Cortex of kidney (tissue), 1 donor: ENCODE data around the gene CPAMD8.

ENCODE experiments used
- DNase-seq: peaks from one replicate; lab custom pipeline; 2025; lab: John Stamatoyannopoulos, UW

CPAMD8 gene

DNA sequence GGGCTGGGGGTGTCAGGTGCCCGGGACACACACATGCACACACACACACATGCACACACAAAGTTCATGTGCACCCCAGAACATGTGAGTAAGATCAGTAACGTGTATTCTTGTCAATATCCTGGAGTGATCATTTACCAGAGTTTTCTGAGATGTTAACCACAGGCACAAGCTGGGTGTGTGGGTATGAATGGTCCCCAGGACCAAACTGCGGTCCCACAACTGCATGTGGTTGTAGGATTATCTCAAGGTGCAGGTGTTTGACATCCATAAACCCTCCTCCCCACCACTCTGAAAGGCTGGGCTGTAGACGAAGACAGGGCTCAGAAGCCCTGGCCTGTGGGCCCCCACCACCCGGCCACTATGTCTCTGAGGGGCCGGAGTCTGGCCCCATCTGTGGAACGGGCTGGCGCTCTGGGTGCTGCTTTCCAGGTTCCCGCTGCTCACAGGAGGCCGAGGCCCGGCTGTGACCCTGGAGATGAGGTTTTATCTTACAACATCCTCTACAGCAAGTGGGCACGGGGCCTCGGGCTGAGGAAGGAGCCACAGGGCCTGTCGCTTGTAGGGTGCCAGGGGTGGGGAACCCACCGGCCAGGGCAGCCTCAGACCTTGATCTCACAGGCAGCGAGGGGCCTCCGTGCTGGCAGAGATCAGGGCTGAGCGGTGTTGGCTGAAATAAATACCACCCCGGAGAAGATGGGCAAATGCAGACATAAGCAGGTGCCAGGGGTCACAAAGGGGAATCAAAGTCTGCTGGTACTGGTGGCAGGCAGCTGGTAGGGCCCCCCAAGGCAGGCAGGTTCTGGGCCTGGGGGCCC lies 133.5 kb downstream of the CPAMD8 start:
- DNase-seq, result no peak

DNA sequence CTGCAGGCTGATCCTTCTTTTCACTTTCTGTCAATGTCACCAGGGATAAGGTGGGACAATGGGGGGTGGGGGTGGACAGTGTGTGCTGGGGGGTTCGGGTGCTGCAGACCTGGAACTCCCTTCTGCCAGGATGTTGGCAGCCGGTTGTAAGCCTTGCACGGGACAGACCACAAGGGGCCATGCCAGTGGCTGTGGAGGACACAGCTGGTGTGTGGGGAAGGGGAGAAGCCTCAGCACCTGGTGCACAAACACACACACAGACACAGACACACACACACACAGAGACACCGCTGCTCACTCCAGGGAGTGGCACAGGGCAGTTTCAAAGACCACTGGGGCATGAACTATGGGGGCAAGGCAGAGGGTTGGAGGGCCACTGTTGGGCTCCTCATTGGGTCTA lies 134.2 kb downstream of the CPAMD8 start:
- DNase-seq, result no peak

GRCh38 chr19:16891696-16892382 lies 134.8 kb downstream of the CPAMD8 start:
- no peak for DNase-seq

DNA sequence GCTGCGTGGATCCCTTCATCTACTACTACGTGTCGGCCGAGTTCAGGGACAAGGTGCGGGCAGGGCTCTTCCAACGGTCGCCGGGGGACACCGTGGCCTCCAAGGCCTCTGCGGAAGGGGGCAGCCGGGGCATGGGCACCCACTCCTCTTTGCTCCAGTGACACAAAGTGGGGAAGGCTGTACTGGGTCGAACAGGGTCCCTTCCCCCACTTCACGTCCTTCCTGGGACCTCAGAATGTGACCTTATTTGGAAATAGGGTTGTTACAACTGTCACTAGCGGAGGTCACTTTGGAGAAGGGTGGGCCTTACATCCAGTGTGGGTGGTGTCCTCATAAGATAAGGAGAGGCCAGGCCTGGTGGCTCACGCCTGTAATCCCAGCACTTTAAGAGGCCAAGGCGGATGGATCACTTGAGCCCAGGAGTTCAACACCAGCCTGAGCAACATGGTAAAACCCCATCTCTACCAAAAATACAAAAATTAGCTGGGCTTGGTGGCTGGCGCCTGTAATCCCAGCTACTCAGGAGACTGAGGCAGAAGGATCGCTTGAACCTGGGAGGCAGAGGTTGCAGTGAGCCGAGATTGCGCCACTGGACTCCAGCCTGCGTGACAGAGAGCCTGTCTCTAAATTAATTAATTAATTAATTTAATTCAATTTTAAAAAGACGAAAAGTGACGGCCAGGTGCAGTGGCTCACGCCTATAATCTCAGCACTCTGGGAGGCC lies 136.0 kb downstream of the CPAMD8 start:
- DNase-seq, result no peak

DNA sequence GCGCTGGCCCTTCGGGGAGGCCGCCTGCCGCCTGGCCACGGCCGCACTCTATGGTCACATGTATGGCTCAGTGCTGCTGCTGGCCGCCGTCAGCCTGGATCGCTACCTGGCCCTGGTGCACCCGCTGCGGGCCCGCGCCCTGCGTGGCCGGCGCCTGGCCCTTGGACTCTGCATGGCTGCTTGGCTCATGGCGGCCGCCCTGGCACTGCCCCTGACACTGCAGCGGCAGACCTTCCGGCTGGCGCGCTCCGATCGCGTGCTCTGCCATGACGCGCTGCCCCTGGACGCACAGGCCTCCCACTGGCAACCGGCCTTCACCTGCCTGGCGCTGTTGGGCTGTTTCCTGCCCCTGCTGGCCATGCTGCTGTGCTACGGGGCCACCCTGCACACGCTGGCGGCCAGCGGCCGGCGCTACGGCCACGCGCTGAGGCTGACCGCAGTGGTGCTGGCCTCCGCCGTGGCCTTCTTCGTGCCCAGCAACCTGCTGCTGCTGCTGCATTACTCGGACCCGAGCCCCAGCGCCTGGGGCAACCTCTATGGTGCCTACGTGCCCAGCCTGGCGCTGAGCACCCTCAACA lies 136.6 kb downstream of the CPAMD8 start:
- DNase-seq, result no peak

DNA sequence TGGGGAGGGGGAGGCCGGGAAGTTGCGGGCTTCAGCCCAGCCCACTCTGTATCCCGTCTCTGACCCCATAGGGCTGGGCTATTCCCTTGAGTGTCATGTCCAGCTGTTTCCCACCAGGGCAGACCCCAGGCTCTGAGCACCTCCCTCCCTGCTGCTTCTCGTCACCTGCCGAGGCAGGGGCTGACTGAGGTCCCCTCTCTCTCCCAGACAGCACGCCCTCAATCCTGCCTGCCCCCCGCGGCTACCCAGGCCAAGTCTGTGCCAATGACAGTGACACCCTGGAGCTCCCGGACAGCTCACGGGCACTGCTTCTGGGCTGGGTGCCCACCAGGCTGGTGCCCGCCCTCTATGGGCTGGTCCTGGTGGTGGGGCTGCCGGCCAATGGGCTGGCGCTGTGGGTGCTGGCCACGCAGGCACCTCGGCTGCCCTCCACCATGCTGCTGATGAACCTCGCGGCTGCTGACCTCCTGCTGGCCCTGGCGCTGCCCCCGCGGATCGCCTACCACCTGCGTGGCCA lies 137.2 kb downstream of the CPAMD8 start:
- no peak for DNase-seq

DNA sequence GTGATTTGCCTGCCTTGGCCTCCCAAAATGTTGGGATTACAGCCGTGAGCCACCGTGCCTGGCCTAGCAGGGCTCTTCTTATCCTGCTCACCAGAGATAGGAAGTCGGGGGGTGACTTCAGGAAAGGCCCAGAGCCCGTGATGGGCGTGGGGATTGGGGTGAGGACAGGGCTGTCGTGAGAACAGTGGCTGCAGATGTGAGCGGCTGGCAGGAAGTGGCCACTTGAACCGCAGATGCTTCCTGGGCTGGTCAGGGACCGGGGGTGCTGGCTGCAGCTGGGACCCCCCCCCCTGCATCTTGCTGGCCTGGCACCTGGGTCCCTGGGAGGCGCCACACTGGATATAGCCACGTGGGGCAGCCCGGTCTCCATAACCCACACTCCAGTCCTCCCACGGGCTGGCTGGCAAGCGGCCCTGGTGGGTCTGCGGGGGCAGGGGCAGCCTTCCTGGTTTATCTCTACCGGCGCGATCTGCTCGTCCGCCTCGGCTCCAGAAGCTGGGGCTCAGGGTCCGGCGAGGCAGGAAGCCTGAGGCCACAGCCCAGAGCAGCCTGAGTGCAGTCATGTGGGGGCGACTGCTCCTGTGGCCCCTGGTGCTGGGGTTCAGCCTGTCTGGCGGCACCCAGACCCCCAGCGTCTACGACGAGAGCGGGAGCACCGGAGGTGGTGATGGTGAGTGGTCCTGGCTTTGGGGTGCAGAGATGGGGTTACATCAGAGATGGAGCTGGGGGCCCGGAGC lies 137.8 kb downstream of the CPAMD8 start, which contains the start of gene F2RL3:
Gene F2RL3 (plus strand): TSS at position 371 of the 737 bp plus-strand sequence. CDS start 191 bp downstream, at position 562.
- DNase-seq, result no peak

- DNase-seq, result no peak
These were observed 139.0 kb downstream of the CPAMD8 start for GRCh38 chr19:16887353-16888265.

DNA sequence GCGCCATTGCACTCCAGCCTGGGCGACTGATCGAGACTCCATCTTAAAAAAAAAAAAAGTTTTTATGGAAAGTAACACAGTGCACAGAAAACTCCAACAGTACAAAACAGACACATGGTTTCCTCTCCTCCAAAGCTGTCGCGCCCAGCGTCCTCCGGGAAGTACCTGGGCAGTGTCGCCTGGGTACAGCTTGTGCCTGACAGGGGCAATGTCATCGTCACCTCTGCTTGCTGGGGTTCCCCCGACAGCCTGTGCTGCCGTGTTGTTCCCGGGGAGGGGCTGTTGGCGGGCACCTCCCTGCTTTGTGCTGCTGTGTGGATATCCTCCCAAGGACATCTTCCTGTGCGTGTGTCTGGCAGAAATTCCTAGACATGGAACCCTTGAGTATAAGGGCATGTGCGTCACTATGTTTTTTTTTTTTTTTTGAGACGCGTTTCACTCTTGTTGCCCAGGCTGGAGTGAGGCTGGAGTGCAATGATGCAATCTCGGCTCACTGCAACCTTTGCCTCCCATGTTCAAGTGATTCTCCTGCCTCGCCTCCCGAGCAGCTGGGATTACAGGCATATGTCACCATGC lies 140.2 kb downstream of the CPAMD8 start:
- no peak for DNase-seq

- no peak for DNase-seq
These were observed 141.4 kb downstream of the CPAMD8 start for GRCh38 chr19:16885166-16885565.

DNA sequence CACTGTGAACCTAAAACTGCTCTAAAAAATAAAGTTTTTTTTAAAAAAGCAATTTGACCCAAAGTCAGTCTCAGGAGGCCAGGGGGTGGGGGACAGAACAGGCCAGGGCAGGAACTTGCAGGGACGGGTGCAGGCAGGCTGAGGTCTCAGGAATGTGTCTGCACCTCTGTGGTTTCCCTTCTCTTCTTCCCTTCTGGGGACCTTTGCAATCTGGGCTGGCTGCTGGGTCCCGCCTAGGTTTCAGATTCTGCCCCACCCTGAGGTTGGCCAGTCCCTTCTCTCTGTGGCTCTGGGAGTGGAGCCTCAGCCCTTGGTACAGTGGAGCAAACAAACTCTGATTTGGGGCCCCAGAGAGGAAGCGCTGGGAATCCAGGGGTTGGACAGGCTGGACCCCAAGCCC lies 143.1 kb downstream of the CPAMD8 start:
- DNase-seq, result no peak

GRCh38 chr19:16882146-16882545 lies 144.5 kb downstream of the CPAMD8 start:
- DNase-seq, result no peak

GRCh38 chr19:16880884-16881554 lies 145.6 kb downstream of the CPAMD8 start:
- no peak for DNase-seq

GRCh38 chr19:16878181-16878965 lies 148.2 kb downstream of the CPAMD8 start:
- no peak for DNase-seq

DNA sequence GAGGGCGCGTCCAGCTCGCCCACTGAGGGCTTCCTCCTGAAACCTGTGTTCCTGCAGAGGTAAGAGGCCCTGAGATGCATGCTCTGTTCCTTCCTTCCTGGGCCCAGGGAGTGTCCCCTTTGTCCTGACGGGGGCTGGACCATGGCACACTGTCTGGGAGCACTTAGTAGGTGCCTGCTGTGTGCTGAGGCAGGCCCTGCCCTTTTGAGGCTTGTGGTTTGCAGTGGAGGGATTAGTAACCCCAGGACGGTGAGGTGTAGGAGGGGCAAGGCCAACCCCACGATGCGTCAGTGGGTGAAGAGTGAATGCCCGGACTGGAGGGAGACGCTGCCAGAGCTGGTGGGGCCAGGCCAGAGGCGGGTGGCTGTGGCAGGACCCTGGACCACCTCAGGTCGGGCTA lies 149.0 kb downstream of the CPAMD8 start:
- DNase-seq, result no peak

DNA sequence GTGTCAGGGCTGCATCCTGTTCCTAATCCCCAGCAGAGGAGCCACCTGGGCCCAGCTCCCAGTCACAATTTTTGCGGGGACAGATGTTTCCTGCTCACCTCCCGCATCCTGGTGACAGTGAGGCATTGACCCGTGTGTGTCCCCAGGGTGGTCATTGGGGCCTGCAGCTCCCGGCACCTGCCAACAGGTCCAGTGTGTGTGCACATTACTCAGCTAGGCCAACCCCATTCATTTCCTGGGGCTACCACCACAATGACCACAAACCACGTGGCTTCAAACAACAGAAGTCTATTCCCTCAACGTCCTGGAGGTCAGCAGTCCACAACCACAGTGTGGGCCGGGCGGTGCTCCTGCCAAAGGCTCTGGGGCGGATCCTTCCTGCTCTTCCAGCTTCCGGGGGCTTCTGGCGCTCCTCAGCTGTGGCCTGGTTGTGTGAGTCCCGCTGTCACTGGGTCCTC lies 149.7 kb downstream of the CPAMD8 start:
- DNase-seq, result no peak

GRCh38 chr19:16875584-16876555 lies 150.7 kb downstream of the CPAMD8 start:
- DNase-seq, result no peak
